Peyer's patch (tissue), 4 donors: ENCODE data around the gene LMO7. TPM values are rescaled to one million over a fixed set of nuclear protein-coding genes. Genes with fewer than 3 reads are reported as not detected.
A peak's percentile ranks its signal among the peaks of the same experiment; 100 is the strongest.
"Not testable (repeated sequence)": the region's sequence is repeated elsewhere in the genome, so short reads cannot be mapped to it uniquely, and the experiment has no call there.

Experiments
- DNase-seq, 3 donors: peaks; one replicate each; pipeline ENCODE4 v3.0.0-alpha.2; 2017 to 2019
- H3K27ac ChIP-seq, 4 donors: fragments of 200-600 bp; sonication (generic); one replicate each; pipeline ENCODE4 v1.5.1; 2016 to 2019
- H3K27me3 ChIP-seq, 2 donors: fragments of 200-600 bp; sonication (generic); one replicate each; pipeline ENCODE4 v1.5.1; 2019
- H3K36me3 ChIP-seq, 3 donors: fragments of 200-600 bp; sonication (generic); one replicate each; pipeline ENCODE4 v1.5.1; 2016 to 2019
- H3K4me1 ChIP-seq, 4 donors: fragments of 200-600 bp; sonication (generic); one replicate each; pipeline ENCODE4 v1.5.1; 2016 to 2019
- H3K4me3 ChIP-seq, 4 donors: fragments of 200-600 bp; sonication (generic); 1 replicate in 3 of 4; 2 replicates in 1 of 4; pipeline ENCODE4 v1.5.1; 2016 to 2019; ENCODE audit warnings: mild to moderate bottlenecking in 1 of 4
- H3K9me3 ChIP-seq, 4 donors: fragments of 200-600 bp; sonication (generic); one replicate each; pipeline ENCODE4 v1.5.1; 2016 to 2019; ENCODE audit warnings: mild to moderate bottlenecking in 1 of 4
- POLR2A ChIP-seq, 2 donors: fragments of 450-650 bp; IDR thresholded peaks; one replicate each; pipeline ENCODE4 v1.5.1; 2017; ENCODE audit warnings: antibody characterized with exemption in 2 of 2, mild to moderate bottlenecking in 2 of 2, moderate library complexity in 2 of 2
- total RNA-seq, 4 donors: library from RNA; depleted of rRNA; stranded (reverse); fragments of >200 nt; gene quantifications; one replicate each; pipeline ENCODE4 v1.1.0, GENCODE V29; 2016
- TF ChIP-seq, protein P1 (sequence below), 6 experiments: fragments of 450-650 bp in 4 of 6; fragments of 200-600 bp in 2 of 6; sonication (generic) in 1 of 6; IDR thresholded peaks; one replicate each; pipeline ENCODE4 v1.5.1; 2017 to 2019; ENCODE audit warnings: antibody characterized with exemption in 6 of 6, mild to moderate bottlenecking in 3 of 6, moderate library complexity in 1 of 6

The LMO7 gene
- total RNA-seq, 4 donors from 2014 or later, result 74.3 to 365 (median 327) TPM

DNA sequence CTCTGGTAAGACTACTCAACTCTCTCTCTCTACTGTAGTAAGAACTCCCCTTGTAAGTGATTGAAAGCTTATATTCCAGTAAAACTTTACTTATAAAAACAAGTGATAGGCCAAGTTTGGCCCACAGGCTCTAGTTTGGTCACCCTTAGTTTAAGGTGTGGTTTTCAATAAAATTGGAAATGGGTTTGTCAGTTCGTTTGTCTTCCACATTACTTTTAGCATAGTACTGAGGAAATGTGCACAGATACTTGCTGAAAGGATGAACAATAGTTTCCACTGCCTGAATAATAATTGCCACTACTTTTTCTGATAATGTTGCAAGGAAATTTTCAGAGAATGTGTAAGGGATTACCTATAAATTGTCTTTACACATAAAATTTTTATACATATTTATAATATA lies 54.5 kb downstream of the LMO7 start:
- TF ChIP-seq, protein P1, sequence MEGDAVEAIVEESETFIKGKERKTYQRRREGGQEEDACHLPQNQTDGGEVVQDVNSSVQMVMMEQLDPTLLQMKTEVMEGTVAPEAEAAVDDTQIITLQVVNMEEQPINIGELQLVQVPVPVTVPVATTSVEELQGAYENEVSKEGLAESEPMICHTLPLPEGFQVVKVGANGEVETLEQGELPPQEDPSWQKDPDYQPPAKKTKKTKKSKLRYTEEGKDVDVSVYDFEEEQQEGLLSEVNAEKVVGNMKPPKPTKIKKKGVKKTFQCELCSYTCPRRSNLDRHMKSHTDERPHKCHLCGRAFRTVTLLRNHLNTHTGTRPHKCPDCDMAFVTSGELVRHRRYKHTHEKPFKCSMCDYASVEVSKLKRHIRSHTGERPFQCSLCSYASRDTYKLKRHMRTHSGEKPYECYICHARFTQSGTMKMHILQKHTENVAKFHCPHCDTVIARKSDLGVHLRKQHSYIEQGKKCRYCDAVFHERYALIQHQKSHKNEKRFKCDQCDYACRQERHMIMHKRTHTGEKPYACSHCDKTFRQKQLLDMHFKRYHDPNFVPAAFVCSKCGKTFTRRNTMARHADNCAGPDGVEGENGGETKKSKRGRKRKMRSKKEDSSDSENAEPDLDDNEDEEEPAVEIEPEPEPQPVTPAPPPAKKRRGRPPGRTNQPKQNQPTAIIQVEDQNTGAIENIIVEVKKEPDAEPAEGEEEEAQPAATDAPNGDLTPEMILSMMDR (IDR thresholded peaks at IDR 0.05), result no peak
- TF ChIP-seq POLR2A (IDR thresholded peaks at IDR 0.05), result no peak
- DNase-seq, result no peak
- H3K27me3 ChIP-seq, result no peaks in the 10 kb centered on the region
- H3K36me3 ChIP-seq, result no peaks in the 10 kb centered on the region
- H3K4me3 ChIP-seq, result no peak overlapping the region
- no peak overlapping the region for H3K27ac ChIP-seq
- no peaks in the 10 kb centered on the region for H3K4me1 ChIP-seq
- no peaks in the 10 kb centered on the region for H3K9me3 ChIP-seq

DNA sequence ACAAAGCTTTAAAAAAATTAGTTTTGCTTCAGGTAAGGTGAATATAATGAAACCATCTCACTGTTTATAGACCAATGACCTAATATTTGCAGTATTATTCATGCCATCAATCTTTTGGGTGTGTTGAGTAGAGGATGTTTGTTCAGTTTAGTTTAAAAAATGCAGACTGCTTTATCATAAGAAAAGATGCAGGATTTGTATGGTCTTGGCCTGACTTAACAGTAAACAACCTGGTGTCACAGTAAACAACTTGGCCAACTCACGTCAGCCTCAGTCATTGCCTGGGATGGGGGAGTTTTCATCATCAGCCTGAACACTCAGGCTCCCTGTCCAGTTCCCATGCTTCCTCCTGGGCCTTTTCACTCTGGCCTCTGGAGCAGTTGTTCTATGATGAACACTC lies 55.1 kb downstream of the LMO7 start:
- Histone ChIP-seq H3K4me3 (no peak overlapping the region), H3K4me1 (no peaks in the 10 kb centered on the region), H3K36me3 (no peaks in the 10 kb centered on the region), H3K9me3 (no peaks in the 10 kb centered on the region), H3K27ac (no peak overlapping the region), H3K27me3 (no peaks in the 10 kb centered on the region)
- TF ChIP-seq POLR2A (IDR thresholded peaks at IDR 0.05), result no peak
- TF ChIP-seq, protein P1 (IDR thresholded peaks at IDR 0.05), result no peak
- DNase-seq, result no peak

DNA sequence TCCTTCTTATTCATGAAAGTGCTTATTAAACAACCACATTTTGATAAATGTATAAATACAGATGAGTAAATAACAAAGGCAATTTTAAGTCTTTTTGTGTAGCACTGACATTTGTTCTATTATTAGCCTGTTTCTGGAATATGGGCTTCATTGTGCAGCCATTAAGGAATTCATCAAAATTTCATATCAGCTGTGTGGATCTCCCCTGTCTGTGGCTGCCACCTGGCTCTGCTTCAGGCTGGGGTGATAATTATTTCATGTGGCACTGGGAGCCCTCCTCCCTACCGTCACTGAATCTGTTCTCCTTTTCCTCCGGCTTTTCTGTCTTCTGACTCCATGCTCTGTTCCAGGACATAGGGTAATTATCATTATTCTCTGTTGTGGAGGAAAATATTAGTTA lies 57.1 kb downstream of the LMO7 start:
- DNase-seq, result no peak
- no peaks in the 10 kb centered on the region for H3K4me1 ChIP-seq
- H3K9me3 ChIP-seq, result no peaks in the 10 kb centered on the region
- H3K27me3 ChIP-seq, result no peaks in the 10 kb centered on the region
- TF ChIP-seq, protein P1 (IDR thresholded peaks at IDR 0.05), result no peak
- TF ChIP-seq POLR2A (IDR thresholded peaks at IDR 0.05), result no peak
- H3K4me3 ChIP-seq, result no peak overlapping the region
- no peaks in the 10 kb centered on the region for H3K36me3 ChIP-seq
- H3K27ac ChIP-seq, result no peak overlapping the region

DNA sequence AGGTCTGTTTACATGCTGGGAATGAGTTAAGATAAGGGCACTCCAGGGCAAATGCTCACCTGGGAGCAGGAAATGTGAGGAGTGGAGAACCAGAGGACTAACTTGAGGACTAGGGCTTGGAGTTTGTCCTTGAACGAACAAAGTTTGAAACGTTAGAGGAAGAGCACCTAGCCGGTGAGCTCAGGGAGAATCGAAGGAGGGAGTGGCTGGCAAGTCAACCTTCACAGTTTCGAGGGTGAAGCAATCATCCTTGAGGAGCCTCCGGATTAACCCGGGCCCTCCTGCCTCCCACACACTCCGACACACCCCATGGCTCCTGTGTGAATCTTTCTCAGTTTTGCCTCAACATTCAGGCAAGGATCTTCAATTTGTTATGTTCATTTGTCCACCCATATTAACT lies 58.6 kb downstream of the LMO7 start:
- H3K27me3 ChIP-seq, result no peaks in the 10 kb centered on the region
- no peak overlapping the region for H3K27ac ChIP-seq
- no peaks in the 10 kb centered on the region for H3K4me1 ChIP-seq
- DNase-seq, result no peak
- no peak overlapping the region for H3K4me3 ChIP-seq
- no peaks in the 10 kb centered on the region for H3K36me3 ChIP-seq
- no peaks in the 10 kb centered on the region for H3K9me3 ChIP-seq
- TF ChIP-seq, protein P1 (IDR thresholded peaks at IDR 0.05), result no peak
- TF ChIP-seq POLR2A (IDR thresholded peaks at IDR 0.05), result no peak

DNA sequence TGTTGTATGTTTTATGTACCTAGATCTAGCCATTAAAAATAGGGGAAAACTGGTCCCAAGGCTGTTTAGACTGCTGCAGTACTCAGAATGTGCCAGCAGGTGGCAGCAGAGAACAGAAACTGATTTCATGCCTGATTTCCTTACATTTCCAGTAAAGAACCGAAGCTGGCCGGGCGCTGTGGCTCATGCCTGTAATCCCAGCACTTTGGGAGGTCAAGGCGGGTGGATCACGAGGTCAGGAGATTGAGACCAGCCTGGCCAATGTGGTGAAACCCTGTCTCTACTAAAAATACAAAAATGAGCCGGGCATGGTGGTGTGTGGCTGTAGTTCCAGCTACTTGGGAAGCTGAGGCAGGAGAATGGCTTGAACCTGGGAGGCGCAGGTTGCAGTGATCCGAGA lies 59.8 kb downstream of the LMO7 start:
- H3K4me3 ChIP-seq, H3K9me3 ChIP-seq, H3K27ac ChIP-seq, H3K36me3 ChIP-seq, H3K4me1 ChIP-seq, H3K27me3 ChIP-seq: not testable (repeated sequence)
- TF ChIP-seq, protein P1 (IDR thresholded peaks at IDR 0.05), result peak; percentile 81 to 98 (median 96)
- peak; percentile 64 to 92 (median 84) for DNase-seq

DNA sequence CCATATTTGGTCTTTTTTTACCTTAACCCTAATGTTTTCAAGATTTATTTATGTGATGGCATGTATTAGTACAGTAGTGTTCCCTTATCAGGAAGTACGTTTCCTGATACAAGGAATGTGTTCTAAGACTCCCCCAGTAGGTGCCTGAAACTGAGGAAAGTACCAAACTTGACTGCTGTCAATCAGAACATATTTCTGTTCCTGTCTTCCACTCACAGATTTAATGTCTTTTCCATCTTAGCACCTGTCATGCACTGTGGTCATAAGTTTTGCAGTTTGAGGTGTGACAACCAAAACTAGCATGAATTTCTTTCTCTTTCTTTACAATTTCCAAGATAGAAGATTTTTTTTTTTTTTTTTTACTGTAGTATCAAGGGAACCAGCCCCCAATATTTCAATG lies 62.9 kb downstream of the LMO7 start:
- no peaks in the 10 kb centered on the region for H3K9me3 ChIP-seq
- H3K4me3 ChIP-seq, result no peak overlapping the region
- no peaks in the 10 kb centered on the region for H3K4me1 ChIP-seq
- H3K27ac ChIP-seq, result no peak overlapping the region
- H3K27me3 ChIP-seq, result no peaks in the 10 kb centered on the region
- no peak for TF ChIP-seq POLR2A (IDR thresholded peaks at IDR 0.05)
- TF ChIP-seq, protein P1 (IDR thresholded peaks at IDR 0.05), result no peak
- H3K36me3 ChIP-seq, result no peaks in the 10 kb centered on the region
- DNase-seq, result no peak

DNA sequence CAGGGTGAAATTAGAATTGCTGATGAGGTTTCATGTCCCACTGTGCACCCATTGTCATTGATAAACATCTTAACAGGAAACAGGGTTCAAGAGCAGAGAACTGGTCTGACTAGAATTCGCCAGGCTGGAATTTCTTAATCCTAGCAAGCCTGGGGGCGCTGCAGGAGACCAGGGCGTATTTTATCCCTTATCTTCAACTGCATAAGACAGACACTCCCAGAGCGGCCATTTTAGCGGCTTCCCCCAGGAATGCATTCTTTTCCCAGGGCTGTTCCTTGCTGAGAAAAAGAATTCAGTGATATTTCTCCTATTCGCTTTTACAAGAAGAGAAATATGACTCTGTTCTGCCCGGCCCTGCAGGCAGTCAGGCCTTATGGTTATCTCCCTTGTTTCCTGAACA lies 63.6 kb downstream of the LMO7 start:
- not testable (repeated sequence) for H3K9me3 ChIP-seq, DNase-seq, H3K27ac ChIP-seq, H3K27me3 ChIP-seq, H3K4me3 ChIP-seq, H3K36me3 ChIP-seq, H3K4me1 ChIP-seq
